Nucleus accumbens (tissue), 56 donors: ENCODE data around the gene LYST.
"Not testable (repeated sequence)": the region's sequence is repeated elsewhere in the genome, so short reads cannot be mapped to it uniquely, and the experiment has no call there.

Experiments
- DNase-seq, 56 donors: peaks; one replicate each; lab custom pipeline; 2025; lab: John Stamatoyannopoulos, UW

LYST gene

GRCh38 chr1:235866205-235866912 lies at the start of gene LYST:
TSS of gene LYST (minus strand) at chr1:235866906. CDS start at chr1:235830417, 36,489 bp downstream.
- peak in 41 of 56 donors; percentile 3 to 62 (median 39) for DNase-seq

DNA sequence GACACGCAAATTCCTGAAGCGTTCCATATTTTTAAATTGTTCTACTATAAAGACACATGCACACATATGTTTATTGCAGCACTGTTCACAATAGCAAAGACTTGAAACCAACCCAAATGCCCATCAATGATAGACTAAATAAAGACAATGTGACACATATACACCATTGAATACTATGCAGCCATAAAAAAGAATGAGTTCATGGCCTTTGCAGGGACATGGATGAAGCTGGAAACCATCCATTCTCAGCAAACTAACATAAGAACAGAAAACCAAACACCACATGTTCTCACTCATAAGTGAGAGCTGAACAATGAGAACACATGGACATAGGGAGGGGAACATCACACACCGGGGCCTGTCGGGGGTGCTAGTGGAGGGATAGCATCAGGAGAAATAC lies 48.8 kb upstream of the LYST start:
- not testable (repeated sequence) for DNase-seq

DNA sequence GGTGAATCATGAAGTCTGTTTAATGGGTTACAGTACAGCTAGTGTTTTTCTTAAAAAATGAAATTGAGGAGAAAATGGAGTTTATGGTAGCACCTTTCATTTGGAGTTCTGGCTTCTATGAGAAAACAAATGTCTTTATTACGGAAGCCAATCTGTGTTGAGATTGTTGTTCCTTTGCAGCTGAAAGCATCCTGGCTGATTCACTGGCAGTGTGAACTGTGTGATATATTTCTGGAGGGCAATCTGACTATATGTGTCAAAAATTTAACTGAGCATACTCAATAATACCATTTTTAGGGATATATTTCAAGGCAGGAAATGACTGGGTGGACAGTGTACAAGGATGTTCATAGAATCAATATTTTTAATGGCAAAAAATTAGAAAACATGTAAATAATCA lies 46.6 kb upstream of the LYST start:
- no peak for DNase-seq

GRCh38 chr1:235911876-235912275 lies 45.2 kb upstream of the LYST start:
- DNase-seq = no peak

GRCh38 chr1:235911300-235911662 lies 44.6 kb upstream of the LYST start:
- DNase-seq = no peak

DNA sequence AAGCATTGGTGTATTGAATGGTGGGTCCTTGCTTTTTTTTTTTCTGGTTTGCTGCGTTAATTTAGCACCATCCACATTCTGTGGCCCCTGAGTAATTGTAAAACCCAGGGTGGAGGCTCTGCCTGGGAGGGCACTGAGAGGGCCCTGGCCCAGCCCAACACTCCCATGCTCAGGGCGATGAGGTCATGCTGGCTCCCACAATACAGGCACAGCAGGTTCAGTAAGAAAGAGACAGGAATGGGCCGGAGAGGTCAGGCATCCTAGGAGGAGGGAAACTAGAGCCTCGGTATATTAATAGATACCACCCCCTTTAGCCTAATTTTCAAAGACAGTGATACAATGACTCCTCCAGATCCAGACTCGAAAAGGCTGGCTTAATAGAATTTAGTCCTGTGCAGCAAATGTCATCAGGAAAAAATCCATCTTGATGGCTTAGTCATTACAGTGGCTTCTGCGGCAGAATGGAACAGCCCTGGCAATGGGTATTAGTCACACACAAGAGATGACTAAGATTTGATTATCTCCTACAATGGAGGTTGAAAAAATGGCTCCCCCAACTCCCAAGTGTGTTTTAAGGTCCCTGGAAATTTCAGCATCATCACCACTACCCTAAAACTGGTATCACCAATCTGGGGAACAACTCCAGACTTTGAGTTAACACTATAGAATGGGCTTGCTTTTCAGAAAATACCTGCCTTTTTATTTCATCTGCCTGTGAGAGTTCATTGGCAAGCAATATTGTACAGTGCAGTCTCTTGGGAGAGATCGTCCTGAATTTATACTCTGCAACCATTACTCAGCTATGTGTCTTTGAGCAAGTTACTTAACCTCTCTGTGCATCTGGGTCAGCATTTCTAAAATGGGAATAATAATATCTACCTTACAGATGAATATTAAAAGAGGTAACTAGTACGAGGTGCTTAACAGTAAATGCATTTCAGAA lies 43.9 kb upstream of the LYST start:
- DNase-seq = peak in 15 of 56 donors; percentile 14 to 73 (median 44)

DNA sequence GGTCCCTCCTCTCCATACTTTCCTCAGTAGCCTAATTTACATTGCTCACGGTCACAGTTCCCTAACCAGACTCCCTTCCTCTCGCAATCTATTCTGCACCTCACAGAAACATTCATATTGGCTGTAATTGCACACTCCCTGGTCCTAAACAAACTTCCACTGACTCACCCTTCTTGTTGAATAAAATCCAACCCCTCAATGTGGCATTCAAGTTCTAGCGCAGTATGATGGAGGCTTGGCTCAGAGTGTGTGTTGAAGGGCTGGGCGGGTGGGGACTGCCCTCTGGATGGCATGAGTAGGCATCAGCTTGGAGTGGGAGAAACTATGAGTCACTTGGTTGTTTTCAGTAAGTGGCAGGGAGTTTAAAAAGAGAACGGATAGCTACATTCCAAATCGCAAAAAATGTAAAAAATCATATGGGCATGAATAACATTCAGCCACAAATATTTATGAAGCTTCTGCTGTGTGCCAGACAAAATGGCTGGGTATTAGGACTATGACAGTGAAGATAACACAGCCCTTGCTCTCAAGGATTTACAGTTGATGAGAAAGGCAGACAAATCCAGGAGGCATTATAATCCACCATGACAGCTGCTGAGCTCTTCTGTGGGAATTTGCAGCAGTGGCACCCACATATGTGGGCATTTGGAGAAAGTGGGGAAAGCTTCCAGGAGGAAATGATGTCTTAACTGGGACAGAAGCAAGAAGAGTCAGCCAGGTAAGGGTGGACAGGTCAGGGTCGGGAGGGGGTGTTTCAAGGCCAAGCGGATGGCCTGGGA lies 42.2 kb upstream of the LYST start:
- DNase-seq = peak in 19 of 56 donors; percentile 7 to 61 (median 24)

DNA sequence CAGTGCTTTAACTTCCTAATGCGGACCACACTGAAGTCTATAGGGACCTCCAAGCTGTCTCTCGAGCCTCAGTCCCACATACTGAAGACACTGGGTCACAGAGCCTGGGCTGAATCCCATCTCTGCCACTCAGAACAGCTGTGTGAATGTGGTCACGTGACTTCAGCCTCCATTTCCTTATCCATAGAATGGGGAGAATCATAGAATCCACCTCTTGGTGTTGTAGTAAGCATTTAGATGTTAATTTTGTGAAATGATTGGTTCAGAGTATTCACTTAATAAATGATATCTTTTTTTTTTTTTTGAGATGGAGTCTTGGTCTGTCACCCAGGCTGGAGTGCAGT lies 41.2 kb upstream of the LYST start:
- DNase-seq = no peak

- DNase-seq = no peak
Observed at GRCh38 chr1:235907187-235907896, 40.6 kb upstream of the LYST start.

GRCh38 chr1:235906436-235906835 lies 39.7 kb upstream of the LYST start:
- no peak for DNase-seq

GRCh38 chr1:235903809-235904208 lies 37.1 kb upstream of the LYST start:
- DNase-seq = not testable (repeated sequence)

DNA sequence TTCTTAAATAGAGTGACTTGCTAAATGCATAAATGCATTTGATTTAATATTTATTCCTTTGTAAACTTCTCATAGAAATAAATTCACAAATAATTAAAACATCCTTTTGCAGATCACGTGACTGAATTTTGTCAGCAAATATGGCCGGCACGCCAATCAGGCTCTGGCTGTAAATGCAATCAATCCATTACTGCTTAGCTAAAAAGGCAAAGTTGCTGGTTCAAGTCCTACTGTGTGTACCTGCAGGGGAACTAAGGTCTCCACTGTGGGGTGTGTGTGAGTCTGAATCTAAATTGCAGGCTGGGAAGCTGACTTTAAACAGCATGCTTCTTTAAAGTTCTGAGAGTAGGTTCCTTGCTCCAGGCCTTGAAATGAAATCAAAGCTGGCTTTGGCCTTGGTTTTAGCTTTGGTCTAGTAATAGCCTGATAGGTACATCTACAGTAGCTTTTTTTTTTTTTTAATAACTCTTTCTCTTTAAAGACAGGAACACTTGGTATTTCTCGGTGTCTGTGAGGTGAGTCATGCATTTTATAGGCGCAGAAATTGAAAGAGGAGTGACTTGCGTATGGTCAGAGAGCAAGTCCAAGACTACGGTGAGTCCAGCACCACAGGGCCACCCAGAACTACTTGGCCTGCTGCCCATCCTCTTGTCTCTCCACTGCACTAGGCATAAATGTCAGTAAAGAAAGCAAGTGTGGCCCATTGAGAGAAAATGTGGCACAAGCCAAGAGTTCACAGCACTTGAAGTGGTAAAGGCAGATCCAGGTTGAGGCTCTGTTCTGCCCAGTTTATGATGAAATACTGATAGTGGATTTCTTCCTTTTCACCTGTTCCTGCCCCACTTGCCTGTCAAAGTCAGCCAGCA lies 36.2 kb upstream of the LYST start:
- peak in 2 of 56 donors; percentile 3 to 33 for DNase-seq

GRCh38 chr1:235901461-235901860 lies 34.8 kb upstream of the LYST start:
- DNase-seq = no peak

- no peak for DNase-seq
Observed at GRCh38 chr1:235898126-235898525, 31.4 kb upstream of the LYST start.

GRCh38 chr1:235893840-235894239 lies 27.1 kb upstream of the LYST start:
- no peak for DNase-seq

DNA sequence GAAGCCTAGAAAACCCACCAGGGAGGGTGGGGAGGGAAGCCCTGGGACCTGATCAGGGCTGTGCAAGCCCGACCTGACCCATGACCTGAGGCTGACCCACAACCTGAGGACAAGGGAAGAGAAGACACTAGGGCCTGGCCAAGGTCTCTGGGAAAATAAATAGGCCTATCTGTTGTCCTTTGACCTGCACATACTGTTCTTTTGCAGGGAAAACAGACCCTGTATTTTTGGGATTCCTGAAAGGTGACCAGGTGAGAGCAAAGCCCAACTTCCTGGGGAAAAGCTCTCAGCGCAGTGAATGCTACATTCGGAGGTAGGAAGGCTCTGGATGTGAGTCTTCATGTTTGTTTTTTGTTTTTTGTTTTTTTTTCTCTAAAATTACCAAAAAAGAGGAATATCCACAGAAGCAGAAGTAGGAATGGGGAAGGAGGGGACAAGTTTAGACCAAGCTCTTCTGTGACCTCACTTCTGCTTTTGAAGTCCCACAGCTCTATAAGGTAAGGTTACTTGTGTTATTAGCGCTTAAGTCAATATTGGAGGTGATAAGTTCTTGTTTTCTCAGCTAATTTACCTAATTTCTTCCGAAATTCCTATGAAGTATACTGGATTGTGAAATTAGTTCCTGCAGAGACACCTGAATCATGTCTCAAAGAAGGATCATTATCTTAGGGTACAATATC lies 26.2 kb upstream of the LYST start:
- no peak for DNase-seq

DNA sequence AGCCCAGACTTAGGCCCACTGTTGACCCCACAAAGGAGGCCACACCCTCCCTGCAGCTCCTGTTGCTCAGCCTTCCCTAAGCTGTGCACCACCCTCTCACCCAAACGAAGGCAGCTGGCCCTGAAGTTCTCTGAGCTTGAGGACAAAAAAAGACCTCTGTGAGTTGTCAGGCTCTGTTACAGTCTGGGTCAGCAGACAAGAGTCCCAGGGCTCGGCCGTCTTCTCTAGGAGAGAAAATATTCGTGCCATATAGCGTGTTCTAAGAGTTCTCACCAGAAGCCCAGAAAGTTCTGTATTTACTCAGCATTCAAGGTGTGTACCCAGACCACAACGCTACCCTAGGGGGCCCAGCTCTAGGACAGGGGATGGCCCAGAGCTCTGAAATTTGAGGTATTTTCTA lies 25.5 kb upstream of the LYST start:
- DNase-seq = no peak

DNA sequence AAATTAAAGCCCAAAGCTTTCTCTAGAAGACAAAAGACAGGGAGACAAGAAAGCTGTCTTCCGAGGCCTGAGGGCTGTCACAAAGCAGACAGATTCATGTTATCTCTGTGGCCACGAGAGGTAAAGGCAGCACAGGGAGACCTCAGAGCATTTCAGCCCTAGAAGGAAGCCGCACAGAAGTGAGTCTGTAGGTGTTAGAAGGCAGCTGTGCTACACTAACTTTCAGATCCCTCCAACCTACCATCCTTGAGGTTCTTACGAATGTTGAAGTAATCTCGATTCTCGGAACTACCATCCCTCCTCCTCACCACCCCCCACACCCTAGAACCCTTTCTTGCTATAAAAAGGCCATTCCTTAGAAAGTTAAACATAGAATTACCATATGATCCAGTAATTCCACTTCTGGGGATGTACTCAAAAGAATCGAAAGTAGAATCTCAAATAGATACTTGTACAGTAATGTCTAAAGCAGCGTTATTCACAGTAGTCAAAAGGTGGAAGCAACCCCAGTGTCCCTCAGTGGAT lies 21.5 kb upstream of the LYST start:
- no peak for DNase-seq

- DNase-seq = no peak
Observed at GRCh38 chr1:235887676-235888075, 21.0 kb upstream of the LYST start.
